ENCODE measurements around the gene GATA5.
A peak's percentile ranks its signal among the peaks of the same experiment; 100 is the strongest.

GATA5 gene, protein sequence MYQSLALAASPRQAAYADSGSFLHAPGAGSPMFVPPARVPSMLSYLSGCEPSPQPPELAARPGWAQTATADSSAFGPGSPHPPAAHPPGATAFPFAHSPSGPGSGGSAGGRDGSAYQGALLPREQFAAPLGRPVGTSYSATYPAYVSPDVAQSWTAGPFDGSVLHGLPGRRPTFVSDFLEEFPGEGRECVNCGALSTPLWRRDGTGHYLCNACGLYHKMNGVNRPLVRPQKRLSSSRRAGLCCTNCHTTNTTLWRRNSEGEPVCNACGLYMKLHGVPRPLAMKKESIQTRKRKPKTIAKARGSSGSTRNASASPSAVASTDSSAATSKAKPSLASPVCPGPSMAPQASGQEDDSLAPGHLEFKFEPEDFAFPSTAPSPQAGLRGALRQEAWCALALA

DNA sequence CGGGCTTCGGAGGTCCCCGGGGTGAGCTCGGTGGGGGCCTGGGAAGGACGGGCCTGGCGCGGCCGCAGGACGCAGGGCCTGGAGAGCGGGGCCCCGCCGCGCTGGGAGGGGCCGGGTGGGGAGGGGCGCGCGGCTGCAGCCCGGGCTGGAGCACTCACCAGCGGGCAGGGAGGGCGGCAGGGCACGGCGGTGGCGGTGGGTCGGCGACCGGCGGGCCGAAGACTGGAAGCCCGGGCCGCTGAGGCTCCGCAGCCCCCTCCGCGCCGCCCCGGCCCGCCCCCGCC is at the start of gene GATA5:
Gene GATA5 (minus strand): TSS at position 224 of the 284 bp plus-strand sequence. CDS start 474 bp downstream, outside the sequence.
- no peak for DNase-seq

DNA sequence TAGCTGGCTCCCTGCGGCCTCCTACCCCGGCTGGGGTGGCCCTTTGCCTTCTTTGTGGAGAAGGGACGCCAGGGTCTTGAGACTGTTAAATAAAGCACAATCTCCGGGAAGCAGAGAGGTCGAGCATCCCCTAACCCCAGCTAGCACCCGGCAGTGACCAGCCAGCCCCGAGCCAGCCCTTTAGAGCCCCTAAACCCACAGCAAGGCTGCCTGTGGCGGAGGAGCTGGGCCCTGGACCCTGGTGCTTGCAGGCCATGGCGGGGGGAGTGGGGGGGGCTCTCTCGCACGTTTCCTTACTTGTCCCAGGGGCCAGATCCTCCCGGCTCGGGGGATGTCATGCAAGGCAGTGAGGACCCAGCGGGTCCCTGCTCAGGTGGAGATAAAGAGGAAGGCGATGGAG is 49.2 kb upstream of the GATA5 start:
- DNase-seq = no peak

DNA sequence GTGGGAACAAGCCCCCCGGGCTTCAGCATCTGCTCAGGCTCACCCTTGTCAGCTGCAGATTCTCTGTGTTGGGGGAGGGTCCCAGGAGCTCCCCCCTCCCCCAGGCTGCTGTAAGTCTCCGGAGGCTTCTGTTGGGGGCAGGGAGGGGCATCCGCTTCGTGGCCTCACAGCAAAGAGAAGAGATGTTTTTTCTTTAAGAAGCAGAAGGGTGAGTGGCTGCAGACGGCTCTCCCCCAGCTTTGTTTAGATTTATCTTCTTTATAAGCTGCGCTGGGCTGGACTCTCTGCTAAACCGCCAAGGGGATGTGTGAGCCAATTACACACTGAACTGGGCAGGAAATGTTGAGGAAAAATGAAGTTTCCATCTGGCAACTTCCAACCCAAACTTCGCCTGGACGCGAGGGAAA is 48.7 kb upstream of the GATA5 start:
- DNase-seq = no peak

DNA sequence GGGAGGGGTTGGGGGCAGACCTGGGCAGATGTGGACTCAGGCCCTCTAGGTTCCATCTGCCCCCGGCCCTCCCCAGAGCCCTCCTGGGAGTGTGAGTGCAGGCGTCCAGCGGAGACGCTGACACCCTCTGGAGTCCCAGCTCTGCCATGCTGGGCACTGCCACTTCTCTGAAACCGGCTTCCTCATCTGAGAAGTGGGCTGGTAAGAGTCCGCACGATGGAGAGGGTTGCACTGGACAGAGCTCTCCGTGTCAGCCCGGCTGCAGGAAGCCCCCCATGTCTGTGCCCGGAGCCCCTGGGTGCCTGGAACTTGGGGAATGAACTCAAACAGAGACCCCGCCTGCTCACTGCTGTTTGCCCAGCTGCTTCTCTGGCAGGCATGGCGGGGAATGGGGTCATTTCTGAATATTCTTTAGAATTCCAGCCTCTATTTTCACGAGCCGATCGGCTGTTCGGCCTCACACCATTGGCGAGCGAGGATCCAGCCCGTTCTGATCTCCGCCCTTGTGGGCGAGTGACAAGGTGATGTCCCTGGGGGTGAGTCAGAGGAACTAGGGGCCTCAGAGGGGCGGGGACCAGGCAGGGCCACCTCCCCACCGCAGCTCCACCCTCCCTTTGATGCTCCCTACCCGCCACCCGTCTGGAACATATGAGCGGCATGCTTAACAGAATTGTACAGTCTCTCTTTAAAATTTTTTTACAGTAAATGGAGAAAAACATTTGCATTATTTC is 47.8 kb upstream of the GATA5 start:
- peak; percentile 37 for DNase-seq

DNA sequence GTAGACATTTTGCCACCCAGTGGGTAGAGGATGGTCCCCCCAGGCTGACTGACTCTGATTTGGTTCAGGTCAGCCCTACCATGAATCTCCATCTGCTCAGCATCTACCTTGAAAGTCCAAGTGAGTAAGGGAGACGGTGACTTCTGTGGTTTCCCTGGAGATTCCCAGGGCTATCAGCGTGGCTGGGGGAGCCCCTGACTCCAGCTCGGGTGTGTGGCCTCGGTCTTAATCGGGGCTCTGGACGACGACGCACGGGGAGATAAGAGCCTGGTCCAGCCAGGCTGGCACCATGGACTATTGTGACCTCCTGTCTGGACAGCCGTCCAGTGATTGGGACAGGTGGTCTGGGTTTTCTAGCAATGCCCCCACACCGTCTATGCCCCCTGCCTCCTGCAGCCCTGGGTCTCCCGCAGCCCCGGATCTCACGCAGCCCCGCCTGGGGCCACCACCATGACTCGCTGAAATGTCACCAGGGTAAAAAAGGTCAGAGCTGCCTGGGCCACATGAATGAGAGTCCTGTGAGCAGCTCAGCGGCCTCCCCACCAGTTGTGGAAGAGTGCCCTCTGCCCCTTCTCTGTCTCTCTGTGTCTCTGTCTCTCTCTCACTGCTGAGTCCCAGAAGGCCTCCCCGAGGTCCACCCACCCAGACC is 47.1 kb upstream of the GATA5 start:
- no peak for DNase-seq

DNA sequence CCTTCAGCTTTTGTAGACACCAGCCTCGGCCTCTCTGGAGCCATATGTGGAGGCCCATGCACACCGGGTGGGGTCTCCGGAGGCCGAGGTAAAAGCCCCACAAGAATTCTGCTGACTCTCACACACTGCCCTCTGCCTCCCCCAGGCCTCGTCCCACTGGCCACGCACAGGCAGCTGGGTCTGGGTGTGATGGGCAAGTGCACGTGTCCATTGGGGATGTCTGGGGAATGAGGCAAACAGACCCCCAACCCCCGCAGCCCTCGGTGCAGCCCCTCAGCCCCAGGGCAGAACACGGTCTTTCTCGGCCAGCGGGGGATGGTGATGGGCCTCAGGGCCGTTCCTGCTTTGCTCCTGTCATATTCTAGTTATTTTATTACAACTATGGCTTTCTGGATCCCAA is 44.0 kb upstream of the GATA5 start:
- no peak for DNase-seq

DNA sequence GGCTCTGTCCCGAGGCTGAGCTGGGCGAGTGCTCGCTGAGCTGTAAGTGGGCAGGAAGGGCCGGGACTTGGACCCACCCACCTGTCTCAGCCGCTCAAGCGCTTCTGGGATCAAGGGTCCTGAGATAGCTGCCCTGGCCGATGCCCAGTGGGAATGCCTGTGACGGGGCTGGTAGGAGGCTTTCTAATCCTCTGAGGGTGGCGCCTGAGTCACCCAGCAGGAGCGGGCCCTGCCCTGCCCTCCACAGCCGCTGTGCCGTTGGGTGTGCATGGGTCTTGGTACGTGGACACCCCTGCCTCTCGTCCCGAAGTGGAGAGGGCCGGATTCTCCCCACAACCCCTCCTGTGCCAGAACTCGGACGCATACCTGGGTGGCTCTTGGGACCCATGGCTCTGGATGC is 43.1 kb upstream of the GATA5 start:
- no peak for DNase-seq

DNA sequence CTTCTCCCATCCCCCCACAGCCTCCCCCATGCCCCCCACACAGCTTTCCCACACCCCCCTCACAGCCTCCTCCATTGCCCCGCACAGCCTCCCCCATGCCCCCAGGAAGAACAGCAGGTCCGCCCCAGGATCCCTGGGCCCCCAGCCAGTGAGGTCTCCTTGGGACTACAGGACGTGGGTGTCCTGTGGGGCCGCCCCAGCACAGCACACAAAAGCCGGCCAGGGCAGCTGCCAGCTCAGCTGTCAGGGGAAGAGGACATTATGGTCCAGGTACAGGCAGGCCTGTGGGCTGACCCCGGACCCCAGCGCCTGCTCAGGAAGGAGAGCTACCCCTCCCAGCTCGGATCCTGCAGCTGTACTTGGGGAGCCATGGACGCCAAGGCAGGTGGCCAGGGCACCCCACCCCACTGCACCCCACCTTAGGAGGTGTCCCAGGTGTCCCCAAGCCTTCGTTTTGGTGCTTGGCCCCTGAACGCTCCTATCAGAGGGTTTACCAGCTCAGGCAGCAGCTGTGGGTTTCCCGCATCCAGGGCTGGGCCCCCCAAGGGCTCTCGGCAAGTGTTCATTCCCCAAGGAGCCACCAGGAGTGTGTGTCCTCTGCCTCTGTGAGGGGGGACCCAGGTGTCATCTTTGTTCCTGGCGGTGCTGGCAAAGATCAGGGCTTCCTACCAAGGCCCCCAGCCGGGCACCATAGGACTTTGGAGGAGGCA is 42.3 kb upstream of the GATA5 start:
- no peak for DNase-seq

DNA sequence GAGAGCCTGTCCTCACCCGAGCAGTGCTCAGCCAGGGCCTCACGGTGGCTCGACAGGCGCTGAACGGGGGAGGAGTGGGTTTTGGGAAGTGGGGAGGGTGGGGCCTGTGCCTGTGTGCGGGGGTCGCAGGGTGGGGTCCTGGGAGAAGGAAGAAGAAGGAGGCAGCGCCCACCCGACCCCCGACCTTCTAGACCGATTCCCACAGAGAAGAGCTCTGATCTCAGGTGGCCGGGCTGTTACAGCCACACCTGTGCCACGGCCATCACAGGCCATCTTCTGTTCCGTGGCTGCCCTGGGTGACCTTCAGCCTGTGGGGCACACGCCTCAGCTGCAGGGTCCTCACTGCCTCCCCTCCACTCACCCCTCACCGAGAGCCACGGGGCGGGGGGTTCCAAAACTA is 41.4 kb upstream of the GATA5 start:
- DNase-seq = no peak

DNA sequence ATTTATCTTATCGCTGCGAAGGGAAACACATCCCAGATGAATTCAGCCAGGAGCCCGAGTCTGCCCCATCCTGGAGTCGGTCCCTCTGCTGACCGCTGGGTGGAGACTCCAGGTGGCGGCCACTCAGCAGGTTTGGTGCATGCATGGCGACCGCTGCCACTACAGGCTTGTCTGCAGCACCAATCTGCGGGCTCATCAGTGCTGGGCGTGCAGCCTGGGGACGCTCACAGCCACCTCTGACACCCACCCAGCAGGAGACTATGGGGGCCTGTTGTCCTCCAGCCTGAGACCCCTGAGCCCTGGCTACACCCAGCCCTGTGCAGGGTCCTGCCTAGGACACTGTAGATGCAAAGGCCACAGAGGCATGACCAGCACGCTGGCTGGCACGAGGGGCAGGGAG is 40.5 kb upstream of the GATA5 start:
- DNase-seq = no peak

DNA sequence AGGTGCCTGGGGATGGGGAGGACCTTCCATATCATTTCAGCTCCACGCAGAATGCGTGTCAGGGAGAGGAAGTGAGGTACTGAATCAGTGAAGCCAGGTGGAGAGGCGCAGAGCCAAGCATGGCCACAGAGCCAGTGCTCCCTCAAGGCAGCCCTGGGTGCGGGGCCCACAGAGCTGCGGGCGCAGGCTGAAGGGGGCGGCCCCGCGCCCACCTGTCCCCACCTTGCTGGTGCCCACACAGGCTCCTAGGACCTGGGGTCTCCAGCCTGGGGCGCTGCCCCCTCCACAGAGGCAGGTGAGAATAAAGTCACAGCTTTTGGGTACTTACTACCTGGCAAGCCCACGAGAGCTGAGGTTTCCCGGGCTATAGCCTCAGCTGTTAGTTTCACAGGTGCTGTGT is 40.0 kb upstream of the GATA5 start:
- no peak for DNase-seq

DNA sequence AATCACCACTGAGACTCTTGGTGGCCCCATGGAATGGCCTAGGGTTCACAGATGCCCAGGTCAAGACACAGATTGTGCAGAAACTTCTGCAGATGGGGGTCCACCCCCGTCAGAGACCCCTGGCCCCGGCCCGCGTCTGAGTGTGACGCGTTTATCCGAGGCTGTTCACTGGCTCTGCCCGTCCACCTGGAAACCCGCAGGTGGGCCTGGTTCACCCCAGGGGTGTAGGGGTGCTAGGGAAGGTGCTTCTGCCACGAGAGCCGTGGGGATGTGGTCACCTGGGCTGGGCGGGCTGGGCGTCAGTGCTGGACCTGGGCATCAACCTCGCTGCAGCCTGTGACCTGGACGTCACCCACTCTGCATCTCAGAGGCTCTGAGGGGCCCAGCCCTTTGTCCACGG is 39.5 kb upstream of the GATA5 start:
- no peak for DNase-seq

DNA sequence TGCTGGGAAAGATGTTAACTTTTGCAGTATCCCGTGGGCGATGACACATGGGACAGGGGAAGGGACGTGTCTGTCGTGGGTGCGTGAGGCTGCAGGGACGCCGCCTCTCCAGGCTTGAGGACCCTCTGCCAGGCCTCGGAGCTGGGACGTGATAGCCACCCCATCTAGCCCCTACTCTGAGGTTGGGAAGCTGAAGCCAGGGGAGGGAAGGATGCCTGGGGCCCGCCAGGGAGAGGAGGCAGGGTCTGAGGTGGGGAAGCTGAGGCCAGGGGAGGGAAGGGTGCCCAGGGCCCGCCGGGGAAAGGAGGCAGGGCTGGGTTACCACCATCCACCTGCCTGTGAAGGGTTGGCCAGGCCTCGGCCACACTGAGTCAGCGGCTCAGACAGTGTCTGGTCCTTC is 38.2 kb upstream of the GATA5 start:
- DNase-seq = no peak

DNA sequence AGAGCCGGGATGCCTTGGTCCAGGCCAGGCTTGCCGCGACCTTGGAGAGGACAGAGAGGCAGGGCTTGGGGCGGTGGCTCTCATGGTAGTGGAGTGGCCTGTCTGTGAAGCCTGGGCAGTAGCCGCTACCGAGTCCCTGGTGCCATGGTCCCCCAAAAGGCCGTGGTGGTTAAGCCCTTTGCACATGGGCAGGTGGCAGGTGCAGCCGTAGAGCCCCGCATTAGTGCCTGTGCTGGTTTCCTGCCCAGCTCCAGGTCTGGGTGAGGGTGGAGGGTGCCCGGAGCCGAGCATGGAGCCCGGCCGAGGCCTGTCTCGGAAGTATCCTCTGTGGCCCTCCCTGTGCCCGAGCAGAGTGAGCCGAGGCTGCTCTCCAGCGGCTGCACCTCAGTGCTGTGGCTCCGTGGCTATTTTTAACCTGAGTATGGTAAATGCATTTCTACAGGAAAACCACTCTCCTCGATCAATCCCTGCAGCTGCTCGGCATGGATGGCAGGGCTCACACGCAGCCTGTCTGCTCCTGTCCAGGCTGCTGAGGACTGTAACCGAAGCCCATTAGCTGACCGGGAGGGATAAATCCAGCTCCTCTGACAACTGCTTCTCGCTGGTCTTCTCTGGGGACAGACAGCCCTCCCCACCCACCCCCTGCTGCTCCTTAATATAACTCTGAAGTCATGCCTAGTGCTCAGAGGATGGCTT is 36.3 kb upstream of the GATA5 start:
- no peak for DNase-seq

DNA sequence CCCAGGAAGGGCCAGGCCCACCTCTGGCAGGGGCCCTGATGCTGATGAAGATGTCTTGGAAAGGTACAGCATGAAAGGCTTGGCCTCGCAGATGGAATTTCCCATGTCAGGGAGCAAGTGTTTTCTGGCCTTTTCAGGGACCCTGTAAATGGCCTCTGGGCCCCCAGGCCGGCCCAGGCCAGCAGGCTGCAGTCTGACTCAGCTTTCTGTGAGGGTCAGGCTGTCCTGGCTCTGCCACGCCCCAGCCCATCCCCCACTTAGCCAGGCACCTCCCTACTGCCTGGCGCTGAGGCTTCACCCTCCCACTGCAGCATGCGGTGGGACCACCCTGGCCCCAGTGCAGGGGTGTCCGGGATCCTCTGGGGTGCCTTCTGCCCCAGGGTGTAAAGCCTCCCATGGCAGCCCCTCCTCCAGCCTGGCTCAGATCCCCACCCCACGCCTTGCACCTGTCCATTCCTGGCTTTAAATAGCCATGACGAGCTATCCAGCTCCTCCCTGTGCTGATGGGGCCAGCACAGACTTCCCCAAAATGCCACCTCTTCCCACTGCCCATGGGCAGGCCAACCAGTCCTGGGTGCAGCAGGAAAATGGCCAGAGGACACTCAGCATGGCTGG is 35.6 kb upstream of the GATA5 start:
- DNase-seq = no peak

DNA sequence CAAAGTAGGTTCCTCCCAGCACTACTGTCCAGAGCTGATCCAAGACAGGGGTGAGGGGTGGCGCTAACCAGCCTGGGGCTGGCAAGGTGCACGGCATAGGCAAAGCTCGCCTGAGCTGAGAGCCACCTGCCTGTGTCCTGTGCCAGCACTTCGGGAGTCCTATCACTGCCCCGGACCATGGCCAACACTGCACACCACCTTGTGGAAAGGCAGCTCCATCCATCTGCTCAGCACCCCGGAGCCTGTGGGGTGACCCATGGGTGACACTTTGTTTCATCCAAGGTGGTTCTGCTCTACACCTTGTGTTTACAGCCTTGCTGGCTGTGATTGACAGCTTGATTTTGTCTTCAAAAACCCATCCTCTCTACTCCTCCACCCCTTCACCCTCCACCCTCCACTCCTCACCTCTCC is 32.9 kb upstream of the GATA5 start:
- no peak for DNase-seq

DNA sequence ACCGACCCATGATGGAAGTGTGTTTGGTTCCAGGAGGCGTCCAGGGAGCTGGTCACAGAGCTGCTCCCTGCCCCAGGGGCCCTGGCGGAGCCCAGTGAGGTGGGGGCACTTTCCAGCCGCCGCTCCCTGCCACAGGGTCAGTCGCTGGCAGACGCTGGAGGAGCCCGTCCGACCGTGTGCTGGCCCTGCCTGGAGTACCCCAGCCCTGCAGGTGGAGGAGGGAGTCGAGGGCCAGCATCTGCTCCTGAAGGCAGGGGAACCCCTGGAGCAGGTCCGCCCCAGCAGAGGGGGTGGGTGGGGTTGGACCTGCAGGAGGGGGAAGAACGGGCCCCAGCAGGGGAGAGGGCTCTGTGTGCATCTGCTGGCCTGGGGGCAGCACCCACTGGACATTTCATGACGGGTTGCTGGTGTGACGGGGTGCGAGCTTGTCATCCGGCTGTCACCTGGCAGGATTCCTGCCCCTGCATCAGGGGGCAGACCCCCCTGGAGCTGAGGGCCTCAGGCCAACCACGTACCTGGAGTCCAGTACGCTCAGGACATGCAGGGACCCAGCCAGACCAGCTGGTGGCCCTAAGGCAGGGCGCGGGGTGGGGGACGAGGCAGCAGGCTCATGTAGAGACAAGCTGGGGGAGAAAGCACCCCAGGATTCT is 32.3 kb upstream of the GATA5 start:
- no peak for DNase-seq

DNA sequence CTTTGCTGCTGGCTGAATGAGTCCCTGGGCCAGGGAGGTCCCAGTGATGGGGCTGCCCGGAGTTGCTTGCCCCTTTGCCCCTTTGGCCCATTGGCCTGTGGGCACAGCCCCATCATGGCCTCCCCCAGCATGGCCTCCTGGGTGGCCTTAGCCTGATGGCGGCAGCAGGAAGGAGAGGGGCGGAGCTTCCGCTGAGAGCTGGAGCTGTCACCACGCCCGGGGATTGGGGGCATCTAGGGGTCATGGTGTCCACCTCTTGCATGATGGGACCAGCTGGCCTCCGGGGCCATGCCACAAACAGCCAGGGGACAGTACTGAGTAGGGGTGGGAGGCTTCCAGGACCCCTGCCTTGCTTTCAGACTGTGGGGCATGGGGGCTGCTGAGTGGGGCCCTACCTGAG is 31.5 kb upstream of the GATA5 start:
- no peak for DNase-seq

DNA sequence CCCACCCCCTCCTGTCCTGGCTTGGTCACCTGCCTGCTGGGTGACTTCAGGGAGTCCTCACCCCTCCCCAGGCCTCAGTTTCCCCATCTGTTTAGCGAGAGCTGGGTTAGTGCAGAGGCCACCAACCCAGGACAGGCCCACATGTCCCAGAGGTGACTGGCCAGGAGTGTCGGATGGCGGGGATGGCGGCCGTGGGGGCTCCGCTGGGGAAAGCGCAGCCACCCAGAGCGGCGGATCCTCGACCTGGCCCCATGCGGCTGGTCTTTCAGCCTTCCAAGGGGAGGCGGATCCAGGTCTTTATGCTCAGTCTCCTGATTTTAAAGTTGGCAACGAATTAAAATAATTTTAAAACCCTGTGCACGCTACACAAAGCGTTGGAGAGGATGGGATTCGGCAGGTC is 31.0 kb upstream of the GATA5 start:
- no peak for DNase-seq

DNA sequence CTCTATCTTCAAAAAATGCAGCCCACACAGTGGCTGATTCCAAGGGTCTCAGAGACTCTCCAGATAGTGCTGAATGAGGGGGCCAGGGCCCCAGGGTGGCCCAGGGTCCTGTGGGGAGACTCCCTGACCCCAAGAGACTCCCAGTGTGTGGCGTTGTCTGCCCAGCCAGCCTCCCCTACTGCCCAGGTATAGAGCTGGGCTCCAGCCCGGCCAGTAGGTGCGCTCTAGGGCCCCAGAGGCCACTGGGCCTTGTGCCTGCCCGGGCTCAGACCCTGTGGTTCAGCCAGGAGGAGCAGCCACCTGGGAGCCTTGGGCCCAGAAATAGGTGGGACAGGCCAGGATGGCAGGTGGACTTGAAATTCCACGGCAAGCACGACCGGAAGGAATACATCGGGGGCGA is 30.3 kb upstream of the GATA5 start:
- no peak for DNase-seq

DNA sequence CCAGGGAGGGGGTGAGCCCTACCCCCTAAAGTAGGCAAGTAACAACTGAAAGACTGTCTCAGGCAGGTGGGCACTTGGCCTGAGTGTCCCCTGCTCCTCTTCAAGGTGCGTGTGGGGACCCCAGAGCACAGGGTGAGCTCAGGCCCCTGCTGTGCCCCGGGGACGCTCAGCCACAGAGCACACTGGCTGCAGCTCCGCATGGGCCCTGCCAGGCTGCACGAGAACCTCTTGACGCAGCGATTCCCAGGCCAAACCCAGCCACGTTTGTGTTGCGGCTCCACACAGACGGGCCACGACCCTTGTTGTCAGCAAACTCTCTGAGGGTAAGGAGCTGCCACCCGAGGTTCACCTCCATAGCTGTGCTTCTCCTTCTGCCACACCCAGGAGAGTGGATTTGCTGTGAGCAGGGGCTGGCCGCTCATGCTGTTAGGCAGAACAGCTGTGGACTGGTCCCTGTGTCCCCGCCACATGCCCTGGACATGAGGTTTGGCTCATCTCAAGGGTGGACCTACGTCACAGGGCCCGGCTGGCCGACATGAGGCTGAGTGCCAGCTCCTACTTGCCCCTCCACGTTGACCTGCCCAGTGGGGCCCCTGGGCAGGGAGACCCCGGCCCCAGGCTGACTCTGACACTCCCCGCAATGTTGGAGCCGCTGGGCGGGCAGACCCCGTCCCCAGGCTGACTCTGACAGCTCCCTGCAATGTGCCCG is 29.7 kb upstream of the GATA5 start:
- DNase-seq = no peak

Data from CD4-positive, alpha-beta T cell treated with Interleukin-21 for 1 hour (primary cell).